GM12801 (cell line): Measurements from ENCODE around the gene ECM1.

Experiments
- CTCF ChIP-seq: IDR thresholded peaks from one replicate; pipeline ENCODE4 v1.5.1; 2011; ENCODE audit warnings: control low read depth; ENCODE audit not compliant: insufficient read length; ENCODE audit errors: extremely low read depth

ECM1 gene

GRCh38 chr1:150516616-150517015 is 8.7 kb downstream of the ECM1 start:
- TF ChIP-seq CTCF: no peak

GRCh38 chr1:150521196-150521968 is 13.5 kb downstream of the ECM1 start:
- no peak for TF ChIP-seq CTCF

GRCh38 chr1:150525348-150525747 is 17.4 kb downstream of the ECM1 start:
- no peak for TF ChIP-seq CTCF

- TF ChIP-seq CTCF: no peak
These were observed 20.3 kb downstream of the ECM1 start for GRCh38 chr1:150528196-150528595.

GRCh38 chr1:150529017-150529416 is 21.1 kb downstream of the ECM1 start:
- TF ChIP-seq CTCF: no peak

GRCh38 chr1:150530491-150531159 is 22.7 kb downstream of the ECM1 start:
- no peak for TF ChIP-seq CTCF

GRCh38 chr1:150532860-150533259 is 25.0 kb downstream of the ECM1 start:
- TF ChIP-seq CTCF: no peak
